T-cell (primary cell): ENCODE data around the gene TSHZ1. TPM values are rescaled to one million over a fixed set of nuclear protein-coding genes. Genes with fewer than 3 reads are reported as not detected.

Experiments
- ATAC-seq, 4 experiments: fragments of 200-7000 bp in 3 of 4; fragments of 150-1000 bp in 1 of 4; cut with Tn5 transposase; replicated peaks in 1 of 4; 1 replicate in 3 of 4; 2 replicates in 1 of 4; pipeline ENCODE4 v1.10.0; 2021; ENCODE audit warnings: moderate library complexity in 3 of 4, mild to moderate bottlenecking in 2 of 4, moderate number of reproducible peaks in 1 of 4
- CTCF ChIA-PET, 2 donors: fragments of 300-600 bp; sonication (Branson Sonifier 250); formaldehyde crosslinking; loops; one replicate each; lab custom pipeline; 2022; ENCODE audit warnings: antibody characterized with exemption in 2 of 2; lab: Charles Lee
- POLR2A ChIA-PET, 2 donors: fragments of 300-600 bp; sonication (Branson Sonifier 250); formaldehyde crosslinking; loops; one replicate each; lab custom pipeline; 2022; ENCODE audit warnings: antibody characterized with exemption in 2 of 2; lab: Charles Lee
- DNase-seq, 35 experiments: peaks; one replicate each; pipeline versions ENCODE4 v3.0.0 to v3.0.0-alpha.2; 2013 to 2023
- H3K27ac ChIP-seq: one replicate; pipeline ENCODE4 v1.5.1; 2013; ENCODE audit warnings: low read length
- H3K27me3 ChIP-seq, 2 experiments: replicated peaks in 1 of 2; 1 replicate in 1 of 2; 2 replicates in 1 of 2; pipeline versions ENCODE4 v1.6.1 to v1.7.0; 2013; ENCODE audit warnings: low read length in 1 of 2, mixed read lengths in 1 of 2; ENCODE audit not compliant: control insufficient read depth in 2 of 2, insufficient read depth in 2 of 2; ENCODE audit errors: extremely low read depth in 1 of 2
- H3K36me3 ChIP-seq, 2 donors: 1 replicate in 1 of 2; 2 replicates in 1 of 2; pipeline versions ENCODE4 v1.6.1 to v1.7.0; 2013; ENCODE audit warnings: low read length in 1 of 2; ENCODE audit not compliant: control insufficient read depth in 2 of 2, insufficient read depth in 1 of 2; ENCODE audit errors: extremely low read depth in 1 of 2
- H3K4me1 ChIP-seq, 2 experiments: 1 replicate in 1 of 2; 2 replicates in 1 of 2; pipeline versions ENCODE4 v1.6.1 to v1.7.0; 2013; ENCODE audit warnings: low read length in 2 of 2, mixed read lengths in 1 of 2; ENCODE audit not compliant: insufficient read depth in 2 of 2, control insufficient read depth in 1 of 2; ENCODE audit errors: extremely low read depth in 1 of 2
- H3K4me3 ChIP-seq, 2 donors: 1 replicate in 1 of 2; 2 replicates in 1 of 2; pipeline versions ENCODE4 v1.5.1 to v1.7.0; 2013; ENCODE audit warnings: mild to moderate bottlenecking in 2 of 2, low read length in 1 of 2, moderate library complexity in 1 of 2; ENCODE audit not compliant: control insufficient read depth in 1 of 2; ENCODE audit errors: extremely low read depth in 1 of 2
- H3K9me3 ChIP-seq: 2 replicates; pipeline ENCODE4 v1.7.0; 2013
- H3K27ac Mint-ChIP-seq, 2 donors: one replicate each; pipeline ENCODE4 v1.8.0; 2020 to 2021; ENCODE audit warnings: mild to moderate bottlenecking in 2 of 2, mixed read lengths in 2 of 2
- H3K27me3 Mint-ChIP-seq, 2 donors: one replicate each; pipeline ENCODE4 v1.8.0; 2021 to 2022; ENCODE audit warnings: mixed read lengths in 2 of 2
- H3K36me3 Mint-ChIP-seq: one replicate; pipeline ENCODE4 v1.8.0; 2021; ENCODE audit warnings: mixed read lengths
- H3K4me1 Mint-ChIP-seq, 3 donors: one replicate each; pipeline ENCODE4 v1.8.0; 2020 to 2022; ENCODE audit warnings: mixed read lengths in 3 of 3, mild to moderate bottlenecking in 1 of 3
- H3K4me3 Mint-ChIP-seq, 3 donors: one replicate each; pipeline ENCODE4 v1.8.0; 2020 to 2022; ENCODE audit warnings: mild to moderate bottlenecking in 3 of 3, mixed read lengths in 3 of 3, moderate library complexity in 3 of 3
- H3K9me3 Mint-ChIP-seq, 3 donors: one replicate each; pipeline ENCODE4 v1.8.0; 2020 to 2022; ENCODE audit warnings: mixed read lengths in 3 of 3
- WGBS: methylation state at CpG from one replicate; pipeline ENCODE4 v1.1.5; 2013; ENCODE audit warnings: missing lambda C conversion rate; ENCODE audit not compliant: insufficient coverage; 5-methylcytosine and 5-hydroxymethylcytosine counted together
- total RNA-seq, 35 experiments: library from RNA in 6 of 35; stranded (reverse) in 6 of 35; fragments of 120-200 nt in 1 of 35; gene quantifications; one replicate each; pipeline versions ENCODE4 v1.2.1 to v1.2.4 and lab custom pipeline; 2013 to 2026

The TSHZ1 gene
- total RNA-seq, 5 donors from 2014 or later (not counting 1 experiment from before 2014, with no cell fraction given) = 26.5 to 31.3 (median 28.2) TPM

- DNase-seq (no peak), ATAC-seq (no peak)
- Mint-ChIP-seq H3K9me3 (no peaks in the 10 kb centered on the region), H3K36me3 (peaks cover 13% of the 10 kb centered on the region), H3K27me3 (no peaks in the 10 kb centered on the region), H3K4me3 (peak overlapping the region; percentile 34 to 79 (median 67)), H3K27ac (peak overlapping the region; percentile 61 to 68), H3K4me1 (peaks cover 37 to 54% (median 44%) of the 10 kb centered on the region in 3 donors)
- H3K36me3 ChIP-seq = peaks cover 0 to 8% of the 10 kb centered on the region in 2 donors
- 72% methylated on average over 4 of the region's 16 CpGs for WGBS
- H3K27me3 ChIP-seq = peaks cover 0 to 2% of the 10 kb centered on the region in 2 experiments
- CTCF ChIA-PET = no interaction called here
- no peak overlapping the region for H3K27ac ChIP-seq
- POLR2A ChIA-PET = interaction anchor here (0.6 to 1.0 kb wide), 2 partner anchors 10 to 710 kb away, joined by 3 to 7 read pairs; partner anchors contain the start of gene CNDP2 (in 1 of the 2)
- no peaks in the 10 kb centered on the region for H3K9me3 ChIP-seq
- H3K4me1 ChIP-seq = peaks cover 16 to 49% of the 10 kb centered on the region in 2 experiments
- H3K4me3 ChIP-seq = peak overlapping the region in 1 of 2 donors; percentile 66
Measured at GRCh38 chr18:75205514-75206132, 5.0 kb upstream of the TSHZ1 start.

GRCh38 chr18:75206452-75207309, 3.9 kb upstream of the TSHZ1 start:
- no peaks in the 10 kb centered on the region for H3K9me3 Mint-ChIP-seq
- Histone ChIP-seq H3K27ac (no peak overlapping the region), H3K9me3 (no peaks in the 10 kb centered on the region), H3K27me3 (peaks cover 0 to 2% of the 10 kb centered on the region in 2 experiments), H3K36me3 (peaks cover 0 to 3% of the 10 kb centered on the region in 2 donors), H3K4me3 (peak overlapping the region in 1 of 2 donors; percentile 21), H3K4me1 (peaks cover 16 to 49% of the 10 kb centered on the region in 2 experiments)
- WGBS = 90% methylated on average over 4 of the region's 14 CpGs
- DNase-seq (no peak), ATAC-seq (no peak)
- peak overlapping the region; percentile 88 to 100 (median 91) for H3K4me3 Mint-ChIP-seq
- CTCF ChIA-PET = no interaction called here
- H3K4me1 Mint-ChIP-seq = peaks cover 43 to 51% (median 43%) of the 10 kb centered on the region in 3 donors
- POLR2A ChIA-PET = interaction anchor here in 1 of 2 donors (0.5 to 1.0 kb wide), 3 partner anchors 9 to 1182 kb away, joined by 3 to 9 read pairs (median 7); no protein-coding TSS in a partner anchor
- H3K36me3 Mint-ChIP-seq = peaks cover 3% of the 10 kb centered on the region
- no peaks in the 10 kb centered on the region for H3K27me3 Mint-ChIP-seq
- peak overlapping the region; percentile 4 to 93 for H3K27ac Mint-ChIP-seq

DNA sequence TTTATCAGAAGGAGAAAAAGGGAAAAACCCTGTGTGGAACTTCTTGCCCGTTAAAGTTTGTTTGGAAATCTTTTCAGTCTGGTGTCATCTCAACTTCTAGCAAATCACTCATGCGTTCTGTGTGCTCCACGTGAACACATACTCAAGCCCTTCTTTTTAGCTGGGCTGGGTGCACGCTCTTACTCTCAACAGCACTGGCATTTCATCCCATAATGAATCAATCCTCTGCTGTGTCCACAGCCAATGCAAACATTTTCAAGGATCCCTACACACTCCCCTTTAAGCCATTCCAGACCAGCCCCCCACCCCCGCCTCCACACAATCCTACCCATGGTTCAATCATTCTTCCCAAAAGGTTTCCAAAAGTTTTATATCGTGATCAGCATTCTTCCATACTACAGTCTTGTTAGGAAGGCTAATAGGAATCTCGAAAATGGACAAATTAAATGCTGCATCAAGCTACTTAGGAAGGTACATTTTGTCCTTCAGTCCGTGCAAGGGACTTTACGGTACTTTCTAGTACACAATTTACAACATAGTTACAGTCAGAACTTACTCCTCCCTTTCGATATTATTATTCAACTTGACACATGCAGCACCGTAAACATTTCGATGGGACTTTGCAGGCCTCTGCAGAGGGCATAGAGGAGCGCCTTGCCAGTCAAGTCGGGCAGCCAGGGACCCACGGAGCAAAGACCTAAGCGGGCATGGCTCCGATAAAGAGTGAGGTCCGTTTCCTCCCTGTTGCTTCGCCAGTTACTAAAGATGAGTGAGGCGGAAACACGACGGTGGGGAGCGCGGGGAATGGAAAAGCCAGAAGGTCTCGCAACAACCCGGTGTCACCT, 3.1 kb upstream of the TSHZ1 start:
- peaks cover 3% of the 10 kb centered on the region for H3K36me3 Mint-ChIP-seq
- ChIA-PET CTCF (no interaction called here), POLR2A (interaction anchor here in 1 of 2 donors (0.5 to 0.6 kb wide), 2 partner anchors 834 to 1183 kb away, joined by 3 to 9 read pairs; no protein-coding TSS in a partner anchor)
- ATAC-seq = peak in 2 of 4 experiments; percentile 0
- H3K4me3 Mint-ChIP-seq = peak overlapping the region; percentile 88 to 100 (median 91)
- peak overlapping the region; percentile 84 to 88 for H3K4me3 ChIP-seq
- no peaks in the 10 kb centered on the region for H3K36me3 ChIP-seq
- H3K27me3 Mint-ChIP-seq = no peaks in the 10 kb centered on the region
- H3K27ac Mint-ChIP-seq = peak overlapping the region; percentile 87 to 93
- peak in 1 of 35 experiments; percentile 17 for DNase-seq
- H3K27ac ChIP-seq = peak overlapping the region; percentile 51
- H3K4me1 ChIP-seq = peaks cover 16 to 55% of the 10 kb centered on the region in 2 experiments
- no peaks in the 10 kb centered on the region for H3K9me3 ChIP-seq
- H3K4me1 Mint-ChIP-seq = peaks cover 46 to 53% (median 46%) of the 10 kb centered on the region in 3 donors
- peaks cover 0 to 2% of the 10 kb centered on the region in 2 experiments for H3K27me3 ChIP-seq
- 12% methylated on average over 23 of the region's 26 CpGs for WGBS
- H3K9me3 Mint-ChIP-seq = no peaks in the 10 kb centered on the region

DNA sequence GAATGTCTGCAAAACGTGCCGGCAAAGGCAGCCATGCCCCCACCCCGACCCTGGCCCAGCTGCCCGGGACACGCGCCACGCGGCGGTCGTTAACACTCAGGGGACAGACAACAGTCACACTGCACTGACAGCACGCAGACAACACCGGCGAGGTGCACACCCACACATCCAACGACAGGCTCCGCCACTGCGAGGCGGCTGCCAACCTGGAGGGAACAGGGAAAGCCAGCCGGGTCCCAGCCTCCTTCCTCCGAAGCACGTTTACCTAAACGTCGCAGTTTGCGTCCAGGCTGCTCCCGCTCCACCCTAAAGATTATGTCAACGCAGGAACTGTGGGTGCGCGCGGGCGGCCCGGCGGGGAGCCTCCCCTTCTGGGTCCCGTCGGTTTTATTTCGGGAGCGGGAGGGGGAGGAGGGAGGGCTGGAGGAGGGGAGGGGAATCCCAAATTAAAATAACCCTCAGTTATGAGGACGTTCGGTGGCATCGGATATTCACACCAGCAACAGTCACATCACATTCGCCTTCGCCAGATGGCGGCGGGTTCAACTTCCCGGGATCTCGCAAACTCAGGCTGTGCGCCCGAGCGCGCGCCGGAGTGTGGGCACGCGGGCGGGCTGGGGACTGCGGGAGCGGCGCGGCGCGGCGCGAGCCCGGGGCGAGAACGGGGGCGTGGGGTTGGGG, 2.3 kb upstream of the TSHZ1 start:
- H3K27me3 Mint-ChIP-seq = no peaks in the 10 kb centered on the region
- peaks cover 53 to 55% (median 54%) of the 10 kb centered on the region in 3 donors for H3K4me1 Mint-ChIP-seq
- DNase-seq (peak in 20 of 35 experiments; percentile 16 to 60 (median 30)), ATAC-seq (peak; percentile 3 to 10 (median 6))
- H3K36me3 ChIP-seq = no peaks in the 10 kb centered on the region
- CTCF ChIA-PET = no interaction called here
- WGBS = under 1% methylated on average over 49 of the region's 65 CpGs
- peaks cover 0 to 2% of the 10 kb centered on the region in 2 experiments for H3K27me3 ChIP-seq
- peak overlapping the region; percentile 87 to 93 for H3K27ac Mint-ChIP-seq
- H3K9me3 ChIP-seq = no peaks in the 10 kb centered on the region
- H3K4me1 ChIP-seq = peaks cover 18 to 58% of the 10 kb centered on the region in 2 experiments
- peak overlapping the region; percentile 51 for H3K27ac ChIP-seq
- POLR2A ChIA-PET = no interaction called here
- peaks cover 3% of the 10 kb centered on the region for H3K36me3 Mint-ChIP-seq
- H3K9me3 Mint-ChIP-seq = no peaks in the 10 kb centered on the region
- H3K4me3 Mint-ChIP-seq = peak overlapping the region; percentile 88 to 100 (median 91)
- H3K4me3 ChIP-seq = peak overlapping the region; percentile 84 to 88

GRCh38 chr18:75208836-75209128, 1.8 kb upstream of the TSHZ1 start:
- H3K4me1 ChIP-seq = peaks cover 21 to 56% of the 10 kb centered on the region in 2 experiments
- POLR2A ChIA-PET = interaction anchor here in 1 of 2 donors (0.6 kb wide), 2 partner anchors 174 to 224 kb away, joined by 3 to 5 read pairs; no protein-coding TSS in a partner anchor
- 0% methylated on average over 33 of the region's 34 CpGs for WGBS
- H3K36me3 Mint-ChIP-seq = peaks cover 3% of the 10 kb centered on the region
- no peaks in the 10 kb centered on the region for H3K9me3 Mint-ChIP-seq
- CTCF ChIA-PET = interaction anchor here in 1 of 2 donors (0.6 kb wide), 2 partner anchors 46 to 47 kb away, joined by 3 read pairs; no protein-coding TSS in a partner anchor
- no peaks in the 10 kb centered on the region for H3K9me3 ChIP-seq
- peak overlapping the region; percentile 88 to 100 (median 91) for H3K4me3 Mint-ChIP-seq
- peak overlapping the region; percentile 51 for H3K27ac ChIP-seq
- H3K27ac Mint-ChIP-seq = no peak overlapping the region
- DNase-seq (peak in 1 of 35 experiments; percentile 16), ATAC-seq (peak in 2 of 4 experiments; percentile 2 to 3)
- peaks cover 0 to 2% of the 10 kb centered on the region in 2 experiments for H3K27me3 ChIP-seq
- no peaks in the 10 kb centered on the region for H3K36me3 ChIP-seq
- peak overlapping the region; percentile 84 to 88 for H3K4me3 ChIP-seq
- peaks cover 55 to 58% (median 57%) of the 10 kb centered on the region in 3 donors for H3K4me1 Mint-ChIP-seq
- H3K27me3 Mint-ChIP-seq = no peaks in the 10 kb centered on the region
